HUDEP-2 (cell line): ENCODE results near the gene PLCG2.
A peak's percentile ranks its signal among the peaks of the same experiment; 100 is the strongest.

ENCODE experiments used
- DNase-seq, 76 experiments: peaks; one replicate each; lab custom pipeline; 2025; ENCODE audit not compliant: unreplicated experiment in 76 of 76; lab: John Stamatoyannopoulos, UW

PLCG2 gene

DNA sequence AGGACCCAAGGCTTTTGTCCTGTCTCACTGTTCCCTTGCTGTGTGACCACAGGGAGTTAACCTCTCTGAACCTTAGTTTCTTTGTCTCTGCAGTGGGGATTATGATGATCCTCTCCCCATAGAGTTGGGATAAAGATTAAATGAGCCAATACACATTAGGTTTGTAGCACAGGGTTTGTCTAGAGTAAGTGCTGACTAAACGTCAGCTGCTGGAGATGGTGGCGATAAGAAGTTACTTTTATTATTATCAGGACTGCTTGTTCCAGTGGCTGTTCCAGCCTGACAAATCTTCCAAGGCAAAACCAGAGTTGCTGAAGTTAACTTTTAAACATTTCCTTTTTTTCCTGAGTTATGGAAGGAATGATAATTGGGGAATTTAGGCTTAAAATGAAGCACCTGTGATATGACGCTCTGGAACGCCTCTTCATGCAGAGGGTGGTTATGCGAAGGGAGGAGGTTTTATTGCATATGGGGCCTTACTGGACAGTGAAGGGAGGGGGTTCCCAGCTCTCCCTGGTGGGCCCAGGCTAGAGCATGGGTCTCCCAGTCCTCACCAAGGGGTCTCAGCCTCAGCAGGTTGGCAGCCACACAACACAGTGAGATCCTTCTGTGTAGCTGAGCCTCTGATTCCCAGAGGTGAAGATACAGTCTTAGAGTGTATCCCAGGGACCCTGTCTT is 35.8 kb downstream of the PLCG2 start:
- peak in 2 of 76 experiments; percentile 1 to 14 for DNase-seq

DNA sequence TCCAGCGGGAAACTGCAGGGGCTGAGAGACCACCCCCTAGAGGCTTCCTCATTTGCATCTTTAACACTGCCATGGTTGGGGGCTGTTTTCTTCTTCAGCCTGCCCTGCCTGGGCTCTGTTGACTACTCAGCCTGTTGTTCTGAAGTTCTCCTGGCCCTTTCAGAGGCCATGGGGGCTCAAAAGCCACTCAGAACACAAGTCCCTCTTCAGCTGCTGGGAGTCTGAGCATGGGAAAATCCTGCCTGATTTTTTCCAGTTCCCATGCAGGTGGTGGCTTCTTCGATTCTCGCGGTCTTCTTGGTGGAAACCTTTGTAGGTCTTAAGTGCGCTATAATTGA is 36.3 kb downstream of the PLCG2 start:
- no peak for DNase-seq

DNA sequence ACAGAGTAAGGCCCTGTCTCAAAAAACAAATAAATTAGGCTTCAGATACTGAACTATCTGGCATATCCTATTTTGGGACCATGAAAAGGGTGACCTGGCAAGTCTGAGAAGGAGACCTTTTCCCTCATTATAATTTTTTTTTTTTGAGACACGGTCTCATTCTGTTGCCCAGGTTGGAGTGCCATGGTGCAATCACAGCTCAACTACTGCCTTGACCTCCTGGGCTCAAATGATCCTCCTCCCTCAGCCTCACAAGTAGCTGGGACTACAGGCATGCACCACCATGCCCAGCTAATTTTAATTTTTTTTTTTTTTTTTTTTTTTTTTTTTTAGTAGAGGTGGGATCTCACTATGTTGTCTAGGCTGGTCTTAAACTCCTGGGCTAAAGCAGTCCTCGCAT is 37.3 kb downstream of the PLCG2 start:
- no peak for DNase-seq

DNA sequence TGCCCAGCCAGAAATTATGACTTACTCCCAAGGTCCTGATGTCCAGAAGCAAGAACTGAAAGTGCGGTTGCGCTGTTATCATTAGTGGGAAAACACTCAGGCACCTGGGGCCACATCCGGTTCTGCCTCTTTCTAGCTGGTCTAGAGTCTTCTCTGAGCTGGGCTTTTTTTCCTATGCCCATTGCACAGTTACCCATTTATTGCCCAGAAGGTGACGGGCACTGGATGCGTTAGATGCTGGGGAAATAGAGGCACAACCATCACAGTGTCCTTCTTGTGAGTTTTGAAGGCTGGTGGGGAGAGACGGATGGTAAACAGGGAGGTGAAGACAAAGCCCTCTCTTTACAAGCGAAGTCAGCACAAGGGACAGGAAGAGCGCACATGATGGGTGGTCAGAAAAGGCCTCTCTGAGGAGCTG is 37.7 kb downstream of the PLCG2 start:
- no peak for DNase-seq

DNA sequence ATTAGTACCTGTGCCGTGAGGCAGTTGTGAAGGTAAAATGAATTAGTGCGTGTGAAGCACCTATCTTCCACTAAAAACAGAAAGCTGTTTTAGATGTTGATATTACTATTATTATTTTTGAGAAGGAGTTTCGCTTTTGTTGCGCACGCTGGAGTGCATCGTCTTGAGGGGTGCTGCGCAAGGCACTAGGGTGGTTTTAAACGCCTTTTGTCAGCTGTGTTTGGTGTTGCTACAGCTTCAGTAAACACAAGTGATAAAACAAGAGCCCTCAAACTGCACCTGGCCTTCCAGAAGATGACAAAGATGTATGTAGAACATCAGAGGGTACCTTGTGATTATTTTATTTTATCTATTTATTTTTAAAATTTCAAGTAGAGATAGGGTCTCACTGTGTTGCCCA is 38.2 kb downstream of the PLCG2 start:
- DNase-seq = no peak

DNA sequence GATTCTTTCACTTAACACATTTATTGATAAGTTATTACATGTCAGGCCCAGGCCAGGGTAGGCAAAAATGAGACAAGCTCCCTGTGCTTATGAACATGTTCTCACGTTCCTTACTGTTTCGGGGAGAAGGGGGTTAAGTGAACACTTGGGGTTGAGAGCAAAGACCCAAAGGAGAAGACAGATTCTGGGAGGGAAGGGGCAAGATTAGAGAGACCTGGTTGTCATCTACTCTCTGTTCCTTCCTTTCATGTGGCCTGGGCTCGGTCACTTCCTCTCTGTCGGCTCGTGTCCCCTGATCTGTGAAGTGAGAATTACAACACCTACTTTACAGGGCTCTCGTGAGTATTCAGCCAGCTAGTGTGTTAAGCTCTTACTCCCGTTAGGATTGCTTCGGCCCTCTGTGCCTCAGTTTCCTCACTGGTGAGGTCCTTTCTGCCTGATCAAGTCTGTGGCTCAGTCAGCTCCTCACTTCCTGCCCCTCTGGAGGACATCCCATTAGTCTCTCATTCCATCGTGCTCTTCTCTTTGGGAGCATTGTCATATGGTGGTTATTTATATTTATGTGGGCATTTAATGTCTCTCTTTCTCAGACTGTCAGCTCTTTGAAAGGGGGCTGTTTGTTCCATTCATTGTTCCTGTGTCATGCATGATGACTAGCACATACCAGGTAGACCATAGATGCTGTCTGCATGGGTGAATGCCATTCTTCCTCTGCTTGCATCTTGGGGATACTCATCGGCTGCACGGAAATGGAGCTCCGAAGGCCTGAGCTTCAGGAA is 38.9 kb downstream of the PLCG2 start:
- no peak for DNase-seq

DNA sequence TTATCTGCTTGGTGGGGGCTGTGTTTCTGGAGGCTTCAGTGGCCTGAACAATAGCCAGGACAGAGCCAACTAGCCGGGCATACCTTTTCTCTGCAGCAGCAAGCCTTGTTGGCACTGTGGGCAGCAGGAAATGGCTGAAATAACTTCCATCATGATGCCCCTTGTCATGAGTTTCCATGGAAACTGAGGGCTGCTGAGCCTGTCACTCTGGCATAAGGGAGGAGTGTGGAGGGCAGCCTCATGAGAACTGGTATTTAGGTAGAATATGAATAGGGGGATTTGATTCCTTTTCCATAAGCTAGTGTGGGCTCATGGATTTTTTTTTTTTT is 39.4 kb downstream of the PLCG2 start:
- no peak for DNase-seq

DNA sequence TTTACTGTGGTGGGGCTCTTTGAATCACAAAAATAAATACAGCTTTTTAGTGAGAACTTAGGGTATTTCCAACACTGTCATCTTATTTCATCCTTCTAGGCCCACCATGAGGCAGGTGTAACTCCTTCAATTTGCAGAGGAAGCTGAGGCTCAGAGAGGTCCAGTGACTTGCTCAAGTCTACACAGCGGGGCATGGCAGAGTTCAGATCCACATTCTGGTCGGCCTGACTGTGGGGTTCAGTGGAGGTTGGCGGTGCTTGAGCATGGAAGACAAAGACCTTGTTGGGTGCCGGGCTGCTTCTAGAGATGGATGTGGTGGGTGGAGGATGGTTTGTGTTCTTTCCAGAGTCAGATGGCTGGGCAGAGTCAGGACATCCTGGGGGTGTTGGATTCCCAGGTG is 39.8 kb downstream of the PLCG2 start:
- no peak for DNase-seq

DNA sequence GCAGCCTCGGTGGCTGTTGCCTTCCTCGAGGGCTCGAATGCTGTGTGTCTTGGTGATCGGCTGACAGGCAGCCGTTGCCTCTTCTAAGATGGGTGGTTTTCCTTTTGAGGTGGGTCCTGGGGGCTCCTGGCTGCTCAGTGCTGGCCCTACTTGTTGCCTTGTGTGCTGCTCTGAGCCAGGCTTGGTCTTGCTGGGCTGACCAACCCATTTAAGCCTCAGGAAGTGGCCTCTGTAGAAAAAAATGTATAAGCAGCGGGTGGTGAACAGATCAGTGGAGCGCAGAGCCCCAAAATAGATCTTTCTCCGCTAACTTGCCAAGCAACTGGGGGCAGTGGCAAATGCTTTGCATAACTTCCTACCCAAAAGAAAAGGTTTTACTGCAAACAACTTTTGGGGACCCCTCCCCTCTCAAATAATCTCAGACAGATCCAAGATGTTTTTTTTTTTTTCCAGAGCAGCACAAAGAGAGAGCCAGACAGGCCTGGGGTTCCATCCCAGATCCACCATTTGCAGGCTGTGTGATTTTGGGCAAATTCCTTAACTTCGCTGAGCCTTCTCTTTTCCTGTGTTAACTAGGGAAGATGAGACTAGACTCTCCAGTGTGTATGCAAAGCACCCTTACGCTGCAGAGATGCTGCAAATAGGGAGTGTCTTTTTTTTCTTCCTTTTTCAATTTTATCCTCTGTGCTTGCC is 42.5 kb downstream of the PLCG2 start:
- no peak for DNase-seq

DNA sequence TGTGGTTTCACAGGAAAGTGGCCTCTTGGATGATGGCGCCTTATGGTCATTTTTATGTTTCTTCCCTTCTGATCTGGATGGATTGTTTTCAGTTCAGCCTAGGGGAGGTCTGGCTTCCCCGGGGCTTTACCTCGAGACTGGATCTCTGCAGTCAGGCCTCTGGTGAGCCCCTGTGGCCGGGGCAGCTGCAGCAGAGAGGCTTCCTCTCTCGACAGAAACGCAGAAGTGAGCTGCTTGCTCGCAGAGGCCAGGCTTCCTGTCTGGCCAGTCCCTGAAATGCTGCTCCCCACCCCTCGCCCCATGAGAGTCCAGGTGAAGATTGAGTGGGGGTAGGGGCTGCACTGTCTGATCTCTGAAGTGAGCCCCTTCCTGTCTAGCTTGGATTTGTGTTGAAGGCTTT is 44.0 kb downstream of the PLCG2 start:
- no peak for DNase-seq

DNA sequence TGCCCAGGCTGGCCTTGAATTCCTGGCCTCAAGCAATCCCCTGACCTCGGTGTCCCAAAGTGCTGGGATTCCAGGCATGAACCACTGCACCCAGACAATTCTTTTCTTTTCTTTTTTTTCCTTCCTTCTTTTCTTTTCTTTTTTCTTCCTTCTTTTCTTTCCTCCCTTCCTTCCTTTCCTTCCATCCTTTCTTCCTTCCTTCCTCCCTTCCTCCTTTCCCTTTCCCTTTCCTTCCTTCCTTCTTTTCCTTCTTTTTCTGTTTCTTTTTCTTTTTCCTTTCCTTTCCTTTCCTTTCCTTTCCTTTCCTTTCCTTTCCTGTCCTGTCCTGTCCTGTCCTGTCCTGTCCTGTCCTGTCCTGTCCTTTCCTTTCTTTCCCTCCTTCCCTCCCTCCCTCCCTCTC is 44.6 kb downstream of the PLCG2 start:
- no peak for DNase-seq

DNA sequence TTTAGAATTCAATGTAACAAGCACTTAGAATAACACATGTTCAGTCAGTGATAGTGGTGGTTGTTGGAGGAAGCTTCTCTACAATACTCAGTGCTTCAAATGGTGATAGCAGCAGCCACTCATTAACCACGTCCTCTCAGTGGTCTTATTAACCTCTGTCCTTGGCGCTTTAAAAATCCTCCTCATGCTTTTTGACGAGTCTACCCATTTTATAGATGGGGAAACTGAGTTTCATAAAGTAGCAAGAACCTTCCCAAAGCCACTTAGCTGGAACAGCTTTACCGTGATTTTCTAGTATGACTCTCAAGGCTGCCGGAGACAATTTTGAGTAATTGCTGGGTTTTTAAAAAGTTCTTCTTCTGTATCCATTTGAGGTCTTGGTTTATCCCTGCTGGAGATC is 47.4 kb downstream of the PLCG2 start:
- no peak for DNase-seq

DNA sequence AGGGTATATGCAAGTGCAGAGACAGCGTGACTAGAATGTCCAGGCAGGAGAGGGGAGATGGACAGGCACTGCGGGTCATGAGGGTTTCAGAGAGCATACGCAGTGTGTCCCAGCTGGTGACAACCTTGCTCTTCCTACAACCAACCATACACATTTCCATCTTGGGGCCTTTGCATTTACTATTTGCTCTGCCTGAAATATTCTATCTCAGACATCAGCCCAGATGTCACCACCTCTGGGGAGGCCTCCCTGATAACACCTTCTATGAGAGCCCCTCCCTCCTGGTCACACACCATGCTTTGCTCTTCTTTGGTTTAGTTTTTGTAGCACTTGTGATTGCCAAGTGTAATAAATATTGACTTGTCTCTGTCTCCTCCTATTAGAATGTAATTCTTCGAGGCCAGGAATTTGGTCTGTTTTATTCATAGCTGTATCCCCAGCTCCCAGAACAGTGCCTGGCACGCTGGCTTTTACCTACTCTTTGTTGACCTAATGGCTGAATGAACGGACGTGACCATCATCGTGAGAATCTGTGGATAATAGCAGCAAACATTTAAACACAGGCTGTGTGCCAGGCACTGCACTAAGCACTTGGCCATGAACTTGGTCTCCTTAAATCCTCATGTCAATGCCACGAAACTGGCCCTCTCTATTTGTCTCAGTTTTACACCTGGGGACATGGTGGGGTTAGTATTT is 51.9 kb downstream of the PLCG2 start:
- no peak for DNase-seq

DNA sequence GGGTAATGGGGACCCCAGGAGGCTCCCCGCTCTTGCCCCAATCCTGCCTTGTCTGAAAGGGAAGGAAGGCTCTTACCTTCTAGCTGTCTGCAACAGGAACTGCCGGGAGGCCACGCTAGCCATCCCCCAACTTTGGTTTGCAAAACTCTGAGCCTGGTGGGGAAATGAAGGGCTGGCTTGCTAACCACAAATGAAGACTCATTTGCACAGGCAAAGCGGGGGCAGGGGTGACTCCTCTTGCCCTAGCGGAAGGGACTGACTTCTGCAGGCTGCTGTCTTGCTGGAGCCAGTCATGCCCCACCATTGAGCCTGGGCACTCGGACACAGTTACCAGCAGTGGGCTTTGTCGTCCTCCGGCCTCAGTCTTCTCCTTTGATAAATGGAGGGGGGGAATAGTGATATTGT is 52.6 kb downstream of the PLCG2 start:
- DNase-seq = no peak

DNA sequence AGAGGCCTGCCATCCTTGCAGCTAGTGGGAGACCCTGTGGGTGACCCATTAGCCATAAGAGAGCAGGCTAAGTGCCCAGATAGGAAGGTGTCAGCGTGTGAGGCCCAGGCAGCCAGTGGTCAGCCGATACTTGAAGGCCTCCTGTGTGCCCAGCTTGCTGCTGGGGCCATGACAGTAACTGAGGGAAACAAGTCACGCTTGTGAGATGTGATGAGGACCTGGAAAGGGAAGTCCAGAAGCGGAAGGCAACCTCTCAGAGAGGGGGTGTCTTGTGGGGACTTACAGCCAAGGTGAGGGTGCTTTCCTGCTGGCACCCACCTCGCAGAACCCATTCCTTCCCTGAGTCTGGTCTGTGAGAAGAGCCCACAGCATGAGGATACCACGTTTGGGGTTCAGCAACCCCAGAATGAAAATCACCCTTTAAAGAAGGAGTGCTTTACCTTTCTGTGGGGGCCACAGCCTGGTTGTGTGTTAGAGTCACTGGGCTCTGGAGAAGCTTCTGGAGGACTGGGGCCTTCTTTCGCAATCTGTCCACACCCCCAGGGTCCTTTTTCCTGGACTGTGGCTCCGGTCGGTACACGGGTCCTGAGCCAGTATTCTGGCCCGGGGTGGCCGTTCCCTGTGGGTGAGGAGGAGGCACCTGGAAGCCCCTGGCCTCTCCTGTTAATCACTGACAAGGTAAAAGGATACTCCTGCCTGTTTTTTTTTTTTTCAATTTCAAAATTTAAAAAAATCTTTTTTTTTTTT is 53.9 kb downstream of the PLCG2 start:
- DNase-seq = no peak

DNA sequence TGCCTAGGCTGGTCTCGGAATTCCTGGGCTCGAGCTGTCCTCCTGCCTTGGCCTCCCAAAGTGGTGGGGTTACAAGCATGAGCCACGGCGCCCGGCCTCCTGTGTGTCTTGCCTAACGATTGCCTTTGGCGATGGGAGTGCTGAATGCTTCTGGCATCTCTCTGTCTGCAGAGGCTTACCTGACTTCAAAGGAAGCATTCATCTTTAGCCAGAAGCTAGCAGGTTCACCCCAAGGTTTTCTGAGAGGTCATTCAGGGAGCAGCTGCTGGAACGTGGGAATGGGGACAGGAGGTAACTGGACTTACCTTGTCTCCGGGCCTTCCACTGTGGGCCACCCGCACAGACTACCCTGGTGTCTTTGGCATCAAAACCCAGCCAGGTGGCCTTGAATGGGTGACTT is 54.7 kb downstream of the PLCG2 start:
- DNase-seq = no peak

DNA sequence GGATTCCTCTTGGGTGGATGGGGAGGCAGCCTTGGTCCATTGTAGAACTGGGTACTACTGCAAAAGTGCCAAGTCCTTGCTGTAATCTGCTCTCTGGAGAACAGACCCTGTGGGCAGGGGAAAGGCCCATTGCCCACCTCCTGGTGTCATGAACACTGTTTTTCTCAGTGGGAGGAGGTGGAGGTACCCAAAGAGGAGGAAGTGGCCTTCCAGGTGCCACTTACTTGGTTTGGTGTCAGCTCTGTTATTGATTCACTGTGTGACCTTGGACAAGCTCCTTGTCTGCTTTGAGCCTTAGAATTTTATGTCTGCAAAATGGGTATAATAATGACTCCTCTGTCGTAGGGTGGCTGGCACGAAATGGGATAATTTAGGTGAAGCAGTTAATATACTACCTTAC is 55.8 kb downstream of the PLCG2 start:
- DNase-seq = no peak

DNA sequence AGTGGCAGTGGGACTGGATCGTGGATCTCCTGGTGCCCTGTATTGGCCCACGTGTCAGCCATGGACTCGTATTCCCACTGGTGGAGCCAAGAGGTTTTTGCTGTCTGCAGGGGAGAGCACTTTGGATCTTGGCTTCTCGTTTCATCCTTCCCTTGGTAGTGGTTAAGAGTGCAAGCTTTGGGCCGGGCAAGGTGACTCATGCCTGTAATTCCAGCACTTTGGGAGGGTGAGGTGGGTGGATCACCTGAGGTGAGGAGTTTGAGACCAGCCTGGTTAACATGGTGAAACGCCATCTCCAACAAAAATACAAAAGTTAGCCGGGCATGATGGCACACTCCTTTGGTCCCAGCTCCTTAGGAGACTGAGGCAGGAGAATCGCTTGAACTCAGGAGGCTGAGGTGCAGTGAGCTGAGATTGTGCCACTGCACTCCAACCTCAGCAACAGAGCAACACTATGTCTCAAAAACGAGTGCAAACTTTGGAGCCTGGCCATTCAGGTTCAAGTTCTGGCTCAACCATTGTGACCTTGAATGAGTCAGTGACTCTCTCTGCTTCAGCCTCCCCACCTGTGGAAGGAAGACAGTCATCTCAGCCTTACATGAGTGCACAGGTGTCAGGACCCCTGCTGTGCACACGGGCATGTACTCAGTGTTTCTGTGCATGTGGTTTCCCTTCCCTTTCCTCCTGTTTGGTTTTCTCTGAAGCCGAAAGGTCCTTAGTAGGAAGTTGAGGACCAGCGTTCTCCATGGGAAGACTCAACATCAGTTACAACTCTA is 57.4 kb downstream of the PLCG2 start:
- DNase-seq = no peak

DNA sequence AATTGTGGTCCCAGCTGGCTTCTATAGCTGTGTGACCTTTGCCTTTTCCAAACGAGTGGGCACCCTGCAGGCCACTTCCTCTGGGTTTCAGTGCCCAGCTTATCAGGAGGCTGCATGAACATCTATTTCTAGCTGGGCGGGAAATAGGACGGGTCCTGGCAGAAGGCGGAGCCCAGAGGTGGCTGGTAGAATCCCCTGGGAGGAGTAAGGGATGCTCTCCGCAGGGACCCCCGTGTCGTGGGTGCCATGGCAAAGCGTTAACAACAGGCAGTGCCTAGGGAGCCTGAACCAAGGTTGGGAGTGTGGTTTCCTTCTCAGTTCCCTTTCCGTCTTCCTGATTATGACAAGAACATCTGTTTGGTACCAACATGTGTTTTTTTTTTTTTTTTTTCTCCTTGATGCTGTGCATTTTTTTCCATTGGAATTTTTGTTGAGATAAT is 58.2 kb downstream of the PLCG2 start:
- no peak for DNase-seq

DNA sequence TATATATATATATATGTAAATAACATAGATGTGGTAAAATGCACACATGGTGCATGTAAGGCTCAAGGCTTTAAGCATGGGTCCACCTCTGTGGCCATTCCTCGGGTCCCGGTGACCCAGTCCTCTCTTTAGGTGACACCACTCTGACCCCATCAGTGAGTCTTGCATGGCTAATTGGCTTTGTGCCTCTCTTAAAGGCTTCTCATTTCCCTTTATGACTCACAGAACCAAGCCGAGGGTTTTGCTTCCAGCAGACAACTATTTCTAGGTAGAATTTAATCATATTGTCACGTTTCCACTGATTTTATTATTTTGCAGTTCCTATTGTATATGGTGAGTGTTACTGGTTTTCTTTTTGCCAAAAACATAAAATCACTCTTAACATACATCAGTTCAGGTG is 59.7 kb downstream of the PLCG2 start:
- DNase-seq = no peak
